Measurements from ENCODE around the gene METTL14. TPM values are rescaled to one million over a fixed set of nuclear protein-coding genes. Genes with fewer than 3 reads are reported as not detected.

METTL14 gene
- total RNA-seq, 1 experiment from 2014 or later, result 22.4 TPM

DNA sequence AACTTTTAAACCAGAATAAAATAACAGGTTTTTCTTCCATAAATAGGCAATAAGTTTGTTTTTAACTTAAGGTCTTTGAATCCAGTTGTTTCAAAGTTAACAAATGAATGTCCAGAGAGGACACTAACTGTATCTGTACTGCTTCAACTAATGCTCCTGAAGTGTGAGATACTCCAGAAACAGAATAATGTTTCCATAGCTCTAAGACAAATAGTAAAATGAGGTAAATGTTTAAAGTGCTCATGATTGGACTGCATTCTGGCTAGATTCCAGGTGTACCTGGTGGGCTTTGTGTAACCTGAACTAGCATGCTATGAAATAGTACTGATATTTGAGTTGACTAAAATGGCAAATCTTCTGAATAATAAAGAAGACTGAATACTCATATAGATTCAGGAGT is 51.7 kb downstream of the METTL14 start:
- ChIA-PET CTCF (no interaction called here), POLR2A (no interaction called here)
- H3K9me3 ChIP-seq (ENCODE audit: control insufficient read depth, insufficient read depth, low read depth, low read length), result no peaks in the 10 kb centered on the region
- in situ Hi-C loops (cut with HindIII; ENCODE audit: low pct_unique_long_range_greater_than_20kb, low sequenced_read_pairs) (no loop called here), intact Hi-C loops (cut with micrococcal nuclease; ENCODE audit: unreplicated experiment) (no loop called here)
- BruUV-seq (replicated peaks), result no TSS peak
- no peak for DNase-seq (ENCODE audit: low read depth, low spot score)
- H3K4me3 ChIP-seq (ENCODE audit: low read depth in 2 of 2, low read length in 2 of 2), result no peak overlapping the region
- H3K4me1 ChIP-seq (ENCODE audit: control insufficient read depth, insufficient read depth, low read length), result no peaks in the 10 kb centered on the region
- no peak for ATAC-seq
- no peak overlapping the region for H3K27ac ChIP-seq (ENCODE audit: low read length)
- H3K36me3 ChIP-seq (ENCODE audit: control insufficient read depth, insufficient read depth, low read length), result no peaks in the 10 kb centered on the region
- H3K27me3 ChIP-seq (ENCODE audit: control insufficient read depth, insufficient read depth, low read length), result no peaks in the 10 kb centered on the region
- TF ChIP-seq TCF7L2 (IDR thresholded peaks at IDR 0.05; ENCODE audit: low read depth, low read length), result no peak
- no peak for TF ChIP-seq POLR2AphosphoS5 (IDR thresholded peaks at IDR 0.05; ENCODE audit: low read depth, low read length)
- TF ChIP-seq CTCF (IDR thresholded peaks at IDR 0.05), result no peak
- no peak for TF ChIP-seq REST (IDR thresholded peaks at IDR 0.05; ENCODE audit: insufficient read depth in 1 of 2, low read depth in 2 of 2, low read length in 1 of 2)
- TF ChIP-seq SIN3A (IDR thresholded peaks at IDR 0.05; ENCODE audit: borderline replicate concordance, insufficient read depth, low read depth, low read length), result no peak

DNA sequence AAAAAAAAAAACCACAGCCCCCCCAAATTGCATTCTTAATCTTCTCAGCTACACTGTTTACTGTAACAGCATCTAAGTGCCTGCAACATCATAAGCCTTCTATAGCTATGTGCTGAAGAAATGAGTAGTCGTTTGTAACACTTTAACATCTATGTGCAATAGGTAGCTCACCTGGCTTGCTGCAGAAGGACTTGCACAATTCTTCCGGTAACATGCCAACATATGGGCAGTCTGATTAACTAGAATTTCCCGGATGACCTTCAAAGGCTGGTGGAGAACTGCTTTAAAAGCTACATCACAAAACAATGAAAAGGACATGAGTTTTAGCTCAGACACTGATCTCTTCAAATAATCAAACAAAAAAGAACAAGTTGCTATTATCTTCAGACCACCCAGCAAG is 52.9 kb downstream of the METTL14 start:
- no peak for ATAC-seq
- intact Hi-C loops (cut with micrococcal nuclease; ENCODE audit: unreplicated experiment), result no loop called here

More for the DNA sequence above, 52.9 kb downstream of the METTL14 start:
- no peaks in the 10 kb centered on the region for H3K9me3 ChIP-seq (ENCODE audit: control insufficient read depth, insufficient read depth, low read depth, low read length)
- TF ChIP-seq POLR2AphosphoS5 (IDR thresholded peaks at IDR 0.05; ENCODE audit: low read depth, low read length), result no peak
- no peak for TF ChIP-seq CTCF (IDR thresholded peaks at IDR 0.05)
- no peak for TF ChIP-seq TCF7L2 (IDR thresholded peaks at IDR 0.05; ENCODE audit: low read depth, low read length)
- no peak for TF ChIP-seq REST (IDR thresholded peaks at IDR 0.05; ENCODE audit: insufficient read depth in 1 of 2, low read depth in 2 of 2, low read length in 1 of 2)
- TF ChIP-seq SIN3A (IDR thresholded peaks at IDR 0.05; ENCODE audit: borderline replicate concordance, insufficient read depth, low read depth, low read length), result no peak
- H3K4me3 ChIP-seq (ENCODE audit: low read depth in 2 of 2, low read length in 2 of 2), result no peak overlapping the region
- no peaks in the 10 kb centered on the region for H3K4me1 ChIP-seq (ENCODE audit: control insufficient read depth, insufficient read depth, low read length)
- no TSS peak for BruUV-seq (replicated peaks)
- no peaks in the 10 kb centered on the region for H3K27me3 ChIP-seq (ENCODE audit: control insufficient read depth, insufficient read depth, low read length)
- DNase-seq (ENCODE audit: low read depth, low spot score), result no peak
- no peak overlapping the region for H3K27ac ChIP-seq (ENCODE audit: low read length)
- in situ Hi-C loops (cut with HindIII; ENCODE audit: low pct_unique_long_range_greater_than_20kb, low sequenced_read_pairs), result no loop called here
- ChIA-PET POLR2A (no interaction called here), CTCF (interaction anchor here (0.6 kb wide), 1 partner anchor 9 kb away, joined by 4 read pairs; no protein-coding TSS in a partner anchor)
- no peaks in the 10 kb centered on the region for H3K36me3 ChIP-seq (ENCODE audit: control insufficient read depth, insufficient read depth, low read length)

Data from Panc1 (cell line).